NCI-H82 (cell line): ENCODE results near the gene DDC.
"Not testable (repeated sequence)": the region's sequence is repeated elsewhere in the genome, so short reads cannot be mapped to it uniquely, and the experiment has no call there.

Experiments used
- DNase-seq: peaks from one replicate; lab custom pipeline; 2025; lab: John Stamatoyannopoulos, UW

The DDC gene

DNA sequence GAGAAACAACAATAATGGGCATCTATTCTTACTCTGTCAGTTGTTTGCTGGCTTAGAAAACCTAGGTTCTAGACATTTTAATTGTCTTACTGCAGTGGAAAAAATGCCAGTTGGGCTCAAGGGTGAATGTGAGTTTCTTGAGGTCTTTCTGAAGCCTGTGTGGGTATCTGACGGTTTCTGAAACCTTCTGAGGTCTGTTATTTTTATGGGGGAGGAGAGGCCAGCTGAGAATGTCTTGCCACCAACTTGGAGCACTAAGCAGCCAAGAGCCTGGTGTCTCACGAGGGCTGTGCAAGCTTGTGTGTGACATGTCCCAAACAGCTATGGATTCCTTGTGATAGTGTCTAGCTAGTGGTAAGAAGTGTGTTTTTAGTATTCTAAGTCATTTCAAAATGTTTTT lies 24.2 kb upstream of the DDC start:
- DNase-seq, result no peak

DNA sequence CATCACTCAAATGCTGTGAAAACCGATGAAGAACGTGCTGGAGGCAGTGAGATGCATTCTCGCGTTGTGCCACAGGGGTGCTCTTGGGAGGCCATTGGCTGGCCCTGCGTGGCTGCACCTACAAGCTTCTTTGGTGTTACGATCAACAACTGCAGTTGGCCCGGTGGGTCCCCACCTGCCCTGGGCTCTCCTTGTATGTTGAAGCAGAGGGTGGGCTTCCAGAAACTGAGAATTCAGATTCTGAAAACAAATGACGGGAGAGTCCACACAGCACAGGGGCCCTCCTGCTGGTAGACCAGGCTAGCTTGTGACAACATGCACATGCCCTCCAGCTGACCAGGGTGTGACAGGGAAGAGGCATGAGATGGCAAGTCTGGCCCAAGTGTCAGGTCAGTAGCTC lies 23.7 kb upstream of the DDC start:
- DNase-seq, result peak; percentile 15

DNA sequence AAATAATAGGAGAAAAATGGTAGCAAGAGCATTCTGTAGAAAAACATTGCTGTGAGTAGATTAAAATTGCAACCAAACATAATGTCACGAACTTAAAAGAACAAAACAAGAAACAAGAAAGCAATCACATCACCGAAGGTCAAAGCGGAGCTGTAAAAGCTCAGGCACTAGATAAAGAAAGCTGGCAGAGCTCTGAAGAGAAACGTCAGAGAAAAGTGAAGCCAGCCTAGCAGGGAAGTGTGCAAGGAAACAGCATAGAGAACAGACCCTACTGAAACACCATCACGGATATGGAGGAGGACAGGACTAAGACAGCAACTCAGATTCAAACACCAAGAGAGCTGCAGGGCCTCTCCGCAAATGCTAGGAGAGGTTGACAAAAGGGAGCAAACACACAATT lies 22.5 kb upstream of the DDC start:
- DNase-seq, result no peak

GRCh38 chr7:50584793-50585408 lies 19.7 kb upstream of the DDC start:
- no peak for DNase-seq

- no peak for DNase-seq
These were observed 19.2 kb upstream of the DDC start for GRCh38 chr7:50584386-50584785.

DNA sequence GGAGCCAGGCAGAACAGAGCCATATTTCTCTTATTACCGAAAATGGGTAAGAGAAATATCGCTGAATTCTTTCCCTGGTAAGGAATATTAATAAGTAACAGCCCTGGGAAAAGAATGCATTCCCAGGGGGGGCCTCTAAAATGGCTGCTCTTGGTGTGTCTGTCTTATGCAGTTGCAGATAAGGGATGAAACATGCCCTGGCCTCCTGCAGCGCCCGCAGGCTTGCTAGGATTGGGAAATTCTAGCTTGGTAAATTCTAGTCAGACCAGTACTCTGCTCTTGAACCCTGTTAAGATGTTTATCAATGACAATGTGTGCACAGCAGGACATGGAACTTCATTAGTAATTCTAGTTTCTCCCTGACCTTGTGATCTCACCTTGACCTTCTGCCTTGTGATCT lies 18.1 kb upstream of the DDC start:
- peak; percentile 50 for DNase-seq

- DNase-seq, result not testable (repeated sequence)
These were observed 17.1 kb upstream of the DDC start for GRCh38 chr7:50582271-50582670.

- not testable (repeated sequence) for DNase-seq
These were observed 15.5 kb upstream of the DDC start for GRCh38 chr7:50580666-50581065.

DNA sequence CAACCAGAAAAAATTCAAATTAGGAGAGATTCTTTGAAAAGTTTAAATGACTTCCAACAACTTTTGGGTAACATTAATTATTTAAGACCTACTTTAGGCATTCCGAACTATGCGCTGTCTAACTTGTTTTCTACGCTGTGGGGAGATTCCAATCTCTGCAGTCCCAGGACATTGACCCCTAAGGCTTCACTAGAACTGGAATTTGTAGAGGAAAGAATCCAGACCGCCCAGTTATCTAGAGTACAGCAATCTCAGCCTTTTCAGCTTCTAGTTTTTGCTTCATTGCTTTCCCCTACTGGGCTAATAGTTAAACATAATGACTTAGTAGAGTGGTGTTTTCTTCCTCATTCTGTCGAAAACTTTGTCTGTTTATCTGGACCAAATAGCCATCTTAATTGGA lies 14.9 kb upstream of the DDC start:
- DNase-seq, result no peak

DNA sequence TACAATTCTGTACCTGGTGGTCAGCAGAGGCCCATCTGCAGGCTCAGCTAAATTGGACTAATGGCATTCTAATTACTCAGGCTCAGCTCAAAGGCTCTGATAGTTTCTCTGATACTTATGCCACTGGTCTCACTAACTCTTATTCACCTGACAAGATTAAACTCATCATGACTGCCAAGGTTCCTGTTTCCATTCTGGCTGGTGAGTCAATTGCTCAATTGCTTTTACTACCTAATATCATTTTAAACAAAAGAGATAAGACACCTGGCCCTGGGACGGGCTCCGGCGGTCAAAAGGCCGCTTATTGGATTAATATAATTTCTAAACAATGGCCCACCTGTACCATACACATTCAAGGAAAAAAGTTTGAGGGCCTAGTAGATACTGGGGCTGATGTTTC lies 12.9 kb upstream of the DDC start:
- DNase-seq, result peak; percentile 94

GRCh38 chr7:50577569-50577968 lies 12.4 kb upstream of the DDC start:
- no peak for DNase-seq

GRCh38 chr7:50576388-50576787 lies 11.2 kb upstream of the DDC start:
- not testable (repeated sequence) for DNase-seq

- DNase-seq, result no peak
These were observed 2.6 kb upstream of the DDC start for GRCh38 chr7:50567715-50568261.

- DNase-seq, result no peak
These were observed 772 bp upstream of the DDC start for GRCh38 chr7:50565977-50566376.

GRCh38 chr7:50565559-50565916 lies 333 bp upstream of the DDC start:
- DNase-seq, result no peak

- no peak for DNase-seq
These were observed 1.0 kb downstream of the DDC start for GRCh38 chr7:50564171-50564570.

- peak; percentile 94 for DNase-seq
These were observed 3.1 kb downstream of the DDC start for GRCh38 chr7:50562136-50562535.

DNA sequence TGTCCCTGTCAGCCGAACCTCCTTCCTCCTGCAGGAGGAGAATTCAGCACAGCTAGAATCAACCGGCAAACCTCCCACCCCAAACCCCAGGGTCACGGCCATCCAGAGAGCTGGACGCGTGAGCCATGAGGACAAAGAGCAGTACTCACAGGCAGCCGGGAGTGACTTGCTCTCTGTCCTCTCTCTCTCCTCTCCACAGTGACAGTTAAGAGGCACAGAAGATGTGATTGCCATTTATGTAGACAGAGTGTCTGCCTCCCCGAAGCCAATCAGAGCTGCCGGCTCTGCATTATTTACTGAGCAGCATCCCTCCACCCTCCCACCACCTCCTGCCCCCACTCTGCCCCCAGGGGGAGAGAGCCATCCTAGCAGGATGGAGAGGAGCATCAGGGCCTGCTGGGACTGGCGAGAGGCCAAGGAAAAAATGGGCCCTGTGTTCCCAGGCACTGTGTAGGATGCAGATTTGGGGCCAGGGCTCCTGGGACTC lies 4.3 kb downstream of the DDC start:
- DNase-seq, result peak; percentile 77

GRCh38 chr7:50559881-50560280 lies 5.3 kb downstream of the DDC start:
- DNase-seq, result no peak

GRCh38 chr7:50558294-50559053 lies 6.7 kb downstream of the DDC start:
- DNase-seq, result no peak

DNA sequence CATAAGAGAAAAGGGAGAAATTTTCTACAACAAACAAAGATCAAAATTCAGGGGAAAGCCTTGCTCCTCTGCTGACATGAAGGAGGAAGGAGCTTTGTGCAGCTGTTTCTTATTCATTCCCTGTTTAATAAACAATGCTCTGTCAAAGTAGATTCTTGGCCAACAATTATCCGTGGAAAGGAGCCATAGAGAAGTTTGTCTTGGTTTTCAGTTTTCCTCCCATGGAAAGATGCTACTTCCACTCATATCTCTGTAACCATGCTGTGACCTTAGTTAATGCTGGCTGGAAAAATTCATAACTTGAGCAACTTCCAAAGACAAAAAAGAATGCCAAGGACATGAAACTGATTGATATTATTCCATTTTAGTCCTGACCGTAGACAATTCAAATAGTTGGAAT lies 8.1 kb downstream of the DDC start:
- no peak for DNase-seq

DNA sequence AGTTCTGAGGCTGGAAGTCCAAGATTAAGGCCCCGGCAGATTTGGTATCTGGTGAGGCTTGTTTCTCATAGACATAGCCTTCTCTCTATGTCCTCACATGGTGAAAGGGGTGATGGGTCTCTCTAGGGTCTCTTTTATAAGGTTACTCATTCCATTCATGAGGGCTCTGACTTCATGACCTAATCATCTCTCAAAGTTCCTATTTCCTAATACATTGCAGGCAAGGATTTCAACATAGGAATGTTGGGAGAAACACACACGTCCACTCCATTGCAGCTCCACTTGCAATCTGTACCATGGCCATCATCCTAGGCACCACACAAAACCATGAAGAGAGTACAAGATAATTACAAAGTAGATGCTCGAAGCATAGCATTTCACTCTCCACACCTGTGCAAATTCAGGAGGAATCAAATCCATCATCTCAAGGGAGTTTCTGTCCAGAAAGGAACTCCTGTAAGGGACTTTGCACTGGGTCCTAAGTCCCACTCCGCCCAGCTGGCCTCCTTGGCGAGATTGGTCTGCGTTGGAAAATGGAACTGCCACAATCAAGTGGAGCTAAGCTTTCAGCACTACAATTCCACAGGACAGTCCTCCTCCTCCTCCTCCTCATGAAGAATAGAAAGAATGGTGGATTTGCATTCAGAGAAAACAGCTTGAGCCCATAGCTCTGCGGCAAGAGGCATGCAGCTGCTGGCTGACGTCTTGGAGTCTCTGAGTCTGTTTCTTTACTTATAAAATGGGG lies 8.8 kb downstream of the DDC start:
- no peak for DNase-seq
